SH-SY5Y (cell line): Measurements from ENCODE around the gene MAGEB5.

ENCODE experiments used
- GATA2 ChIP-seq: IDR thresholded peaks from 2 replicates; pipeline ENCODE4 v1.6.1; 2011; ENCODE audit warnings: mild to moderate bottlenecking, low read depth, low read length
- GATA3 ChIP-seq: IDR thresholded peaks from 2 replicates; pipeline ENCODE4 v1.6.1; 2011; ENCODE audit warnings: low read depth, mild to moderate bottlenecking, low read length, moderate library complexity

GRCh38 chrX:26203561-26203960, 12.4 kb upstream of the MAGEB5 start:
- no peak for TF ChIP-seq GATA3
- TF ChIP-seq GATA2: no peak
